Keratinocyte (primary cell): Measurements from ENCODE around the gene SOSTDC1.

Source experiments
- CTCF ChIP-seq, 3 experiments: IDR thresholded peaks in 1 of 3; conservative IDR thresholded peaks in 1 of 3; optimal IDR thresholded peaks in 1 of 3; 2 replicates in 2 of 3; 3 replicates in 1 of 3; pipeline versions ENCODE3 to v1.5.1; 2011; ENCODE audit warnings: low read length in 3 of 3, mild to moderate bottlenecking in 3 of 3, moderate library complexity in 2 of 3, control low read depth in 1 of 3, inconsistent platforms in 1 of 3; ENCODE audit not compliant: insufficient read depth in 2 of 3; ENCODE audit errors: extremely low read depth in 1 of 3
- EZH2 ChIP-seq: IDR thresholded peaks from one replicate; pipeline ENCODE4 v1.6.1; 2012; ENCODE audit warnings: inconsistent platforms, mild to moderate bottlenecking, low read length, moderate library complexity

GRCh38 chr7:16430133-16430532 is 35.4 kb downstream of the SOSTDC1 start:
- TF ChIP-seq CTCF (optimal IDR thresholded peaks at IDR 0.05 in 1 of 3, IDR thresholded peaks at IDR 0.05 in 1 of 3, conservative IDR thresholded peaks at IDR 0.05 in 1 of 3; ENCODE audit: extremely low read depth in 1 of 3, insufficient read depth in 2 of 3, low read length in 3 of 3) (no peak), EZH2 (no peak)
